Measurements from ENCODE around the gene SRGAP1. TPM values are rescaled to one million over a fixed set of nuclear protein-coding genes. Genes with fewer than 3 reads are reported as not detected.

The SRGAP1 gene
- total RNA-seq, 1 donor from 2014 or later: 14.8 TPM

DNA sequence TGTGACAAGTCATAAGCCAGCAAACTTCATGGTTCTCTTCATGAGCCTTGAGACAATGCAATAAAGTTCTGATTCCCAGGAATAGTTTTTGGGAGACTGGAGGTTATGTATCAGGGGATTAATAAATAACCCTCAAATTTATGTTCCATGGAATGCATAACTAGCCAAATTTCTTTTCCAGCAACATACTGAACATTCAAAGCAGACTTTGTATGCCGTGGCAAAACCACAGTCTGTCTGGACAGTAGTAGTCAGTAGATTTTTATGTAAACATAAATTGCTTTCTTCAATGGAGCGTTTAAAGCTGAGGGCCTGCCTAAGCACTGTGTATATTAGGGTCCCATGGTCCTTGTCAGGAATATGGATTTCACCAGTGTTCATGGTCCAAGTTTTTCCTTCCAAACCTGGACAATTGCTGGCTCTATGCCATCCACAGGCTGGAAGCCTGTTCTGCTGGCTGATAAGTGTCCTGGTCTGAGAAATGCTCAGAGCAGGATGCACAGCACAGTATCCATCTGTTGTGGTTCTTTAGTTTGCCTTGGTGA, 144.9 kb downstream of the SRGAP1 start:
- DNase-seq (ENCODE audit: low read depth, low spot score): no peak
- Mint-ChIP-seq H3K27me3 (ENCODE audit: low read depth) (no peaks in the 10 kb centered on the region), H3K36me3 (ENCODE audit: low read depth) (peaks cover 8% of the 10 kb centered on the region), H3K9me3 (no peaks in the 10 kb centered on the region), H3K4me1 (peaks cover 17% of the 10 kb centered on the region), H3K27ac (ENCODE audit: unreplicated experiment) (no peak overlapping the region), H3K4me3 (no peak overlapping the region)
- TF ChIP-seq, protein P1, sequence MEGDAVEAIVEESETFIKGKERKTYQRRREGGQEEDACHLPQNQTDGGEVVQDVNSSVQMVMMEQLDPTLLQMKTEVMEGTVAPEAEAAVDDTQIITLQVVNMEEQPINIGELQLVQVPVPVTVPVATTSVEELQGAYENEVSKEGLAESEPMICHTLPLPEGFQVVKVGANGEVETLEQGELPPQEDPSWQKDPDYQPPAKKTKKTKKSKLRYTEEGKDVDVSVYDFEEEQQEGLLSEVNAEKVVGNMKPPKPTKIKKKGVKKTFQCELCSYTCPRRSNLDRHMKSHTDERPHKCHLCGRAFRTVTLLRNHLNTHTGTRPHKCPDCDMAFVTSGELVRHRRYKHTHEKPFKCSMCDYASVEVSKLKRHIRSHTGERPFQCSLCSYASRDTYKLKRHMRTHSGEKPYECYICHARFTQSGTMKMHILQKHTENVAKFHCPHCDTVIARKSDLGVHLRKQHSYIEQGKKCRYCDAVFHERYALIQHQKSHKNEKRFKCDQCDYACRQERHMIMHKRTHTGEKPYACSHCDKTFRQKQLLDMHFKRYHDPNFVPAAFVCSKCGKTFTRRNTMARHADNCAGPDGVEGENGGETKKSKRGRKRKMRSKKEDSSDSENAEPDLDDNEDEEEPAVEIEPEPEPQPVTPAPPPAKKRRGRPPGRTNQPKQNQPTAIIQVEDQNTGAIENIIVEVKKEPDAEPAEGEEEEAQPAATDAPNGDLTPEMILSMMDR (conservative IDR thresholded peaks at IDR 0.05): no peak

DNA sequence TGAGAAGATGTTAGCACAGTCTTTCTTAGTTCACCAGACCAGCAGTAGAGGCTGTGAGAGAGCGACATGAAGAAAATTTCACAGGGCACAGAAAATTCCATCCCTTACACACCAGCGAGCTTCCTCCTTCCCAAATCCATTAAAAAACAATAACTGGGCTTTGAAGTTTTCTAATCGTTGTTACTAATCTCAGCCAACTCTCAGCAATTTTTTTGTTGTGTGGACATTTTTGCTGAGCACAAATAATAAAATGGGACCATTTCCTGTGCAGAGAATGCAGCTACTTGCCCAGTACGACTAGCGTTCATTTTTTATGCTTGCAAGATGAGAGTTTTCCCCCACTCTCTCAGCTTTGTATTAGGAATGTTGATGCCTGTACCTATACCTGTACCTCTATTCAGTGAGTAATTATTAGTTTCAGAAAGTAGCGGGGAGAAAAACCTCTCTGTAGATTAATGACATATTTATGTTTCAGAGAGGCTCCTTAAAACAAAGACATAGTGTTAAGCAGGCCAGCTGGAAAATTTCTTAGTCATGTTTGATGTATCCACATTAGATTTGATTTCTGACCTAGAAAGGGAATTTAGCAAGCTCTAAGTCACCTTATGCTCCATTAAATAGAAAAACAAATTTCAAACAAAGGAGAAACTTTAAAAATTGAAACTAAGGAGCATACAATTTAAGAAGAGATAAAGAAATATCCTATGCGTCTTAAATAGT, 146.5 kb downstream of the SRGAP1 start:
- TF ChIP-seq, protein P1 (conservative IDR thresholded peaks at IDR 0.05): no peak
- peaks cover 29% of the 10 kb centered on the region for H3K4me1 Mint-ChIP-seq
- H3K9me3 Mint-ChIP-seq: no peaks in the 10 kb centered on the region
- H3K36me3 Mint-ChIP-seq (ENCODE audit: low read depth): peaks cover 5% of the 10 kb centered on the region
- H3K4me3 Mint-ChIP-seq: no peak overlapping the region
- no peaks in the 10 kb centered on the region for H3K27me3 Mint-ChIP-seq (ENCODE audit: low read depth)
- H3K27ac Mint-ChIP-seq (ENCODE audit: unreplicated experiment): no peak overlapping the region
- DNase-seq (ENCODE audit: low read depth, low spot score): no peak

DNA sequence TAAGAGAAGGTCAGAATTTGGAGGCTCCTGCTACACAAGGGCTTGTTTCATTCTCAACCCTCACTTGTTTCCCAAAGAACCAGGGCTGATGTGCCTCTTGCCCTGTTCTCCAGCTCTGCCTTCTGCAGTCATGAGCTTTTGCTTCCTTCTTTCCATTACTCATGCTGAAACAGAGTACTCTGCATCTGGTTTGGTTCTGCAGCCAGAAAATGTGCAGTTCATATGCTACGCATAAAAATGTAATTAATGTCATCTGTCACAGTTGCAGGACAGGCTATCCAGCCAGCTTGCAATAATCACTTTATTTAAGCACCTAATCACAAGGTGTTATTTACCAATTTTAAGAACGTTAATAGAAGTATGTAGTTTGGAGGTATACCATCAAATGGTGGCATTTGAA, 150.2 kb downstream of the SRGAP1 start:
- H3K36me3 Mint-ChIP-seq (ENCODE audit: low read depth): peaks cover 12% of the 10 kb centered on the region
- H3K4me3 Mint-ChIP-seq: no peak overlapping the region
- TF ChIP-seq, protein P1 (conservative IDR thresholded peaks at IDR 0.05): no peak
- no peak overlapping the region for H3K27ac Mint-ChIP-seq (ENCODE audit: unreplicated experiment)
- H3K4me1 Mint-ChIP-seq: peaks cover 29% of the 10 kb centered on the region
- no peak for DNase-seq (ENCODE audit: low read depth, low spot score)
- H3K27me3 Mint-ChIP-seq (ENCODE audit: low read depth): no peaks in the 10 kb centered on the region
- H3K9me3 Mint-ChIP-seq: no peaks in the 10 kb centered on the region

DNA sequence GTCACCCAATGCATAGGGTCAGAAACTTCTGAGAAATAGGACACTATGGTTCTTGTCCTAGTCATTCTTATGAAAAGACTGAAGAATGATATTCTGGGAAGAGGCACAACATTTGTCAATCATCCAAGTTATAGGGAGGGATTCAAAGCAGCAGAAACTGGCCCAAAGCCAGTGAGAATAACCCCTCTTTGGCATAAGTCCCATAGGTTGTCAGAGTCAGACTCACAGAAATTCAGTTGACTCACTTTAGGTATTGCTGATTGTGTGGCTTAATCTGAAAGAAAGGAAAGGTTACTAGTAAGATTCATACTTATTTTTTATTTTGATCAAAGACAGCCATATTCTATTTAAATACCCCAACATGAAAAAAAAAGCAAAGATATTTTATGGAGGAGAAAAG, 151.0 kb downstream of the SRGAP1 start:
- H3K4me3 Mint-ChIP-seq: no peak overlapping the region
- DNase-seq (ENCODE audit: low read depth, low spot score): no peak
- TF ChIP-seq, protein P1 (conservative IDR thresholded peaks at IDR 0.05): no peak
- no peaks in the 10 kb centered on the region for H3K9me3 Mint-ChIP-seq
- H3K27me3 Mint-ChIP-seq (ENCODE audit: low read depth): no peaks in the 10 kb centered on the region
- H3K36me3 Mint-ChIP-seq (ENCODE audit: low read depth): peaks cover 12% of the 10 kb centered on the region
- H3K27ac Mint-ChIP-seq (ENCODE audit: unreplicated experiment): no peak overlapping the region
- peaks cover 29% of the 10 kb centered on the region for H3K4me1 Mint-ChIP-seq

DNA sequence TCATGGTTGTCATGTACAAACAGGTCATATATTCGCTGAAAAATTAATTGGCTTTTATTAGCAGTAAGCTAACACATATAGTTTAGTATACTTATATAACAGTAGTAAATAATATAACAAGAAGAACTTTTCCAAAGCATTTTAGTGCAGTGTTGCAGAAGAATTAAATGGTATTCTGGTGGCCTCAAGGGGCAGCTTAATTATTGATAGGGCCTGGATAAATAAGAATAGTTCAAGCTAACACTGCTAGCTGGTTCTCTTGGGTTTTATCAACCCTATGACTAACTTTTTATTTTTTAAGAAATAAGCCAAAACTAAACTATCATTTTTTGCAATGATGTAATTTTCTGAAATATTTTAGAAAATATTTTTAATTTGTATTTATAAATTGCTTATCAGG, 152.1 kb downstream of the SRGAP1 start:
- TF ChIP-seq, protein P1 (conservative IDR thresholded peaks at IDR 0.05): no peak
- Mint-ChIP-seq H3K27me3 (ENCODE audit: low read depth) (no peaks in the 10 kb centered on the region), H3K9me3 (no peaks in the 10 kb centered on the region), H3K4me1 (peaks cover 21% of the 10 kb centered on the region), H3K4me3 (no peak overlapping the region), H3K27ac (ENCODE audit: unreplicated experiment) (no peak overlapping the region), H3K36me3 (ENCODE audit: low read depth) (peaks cover 15% of the 10 kb centered on the region)
- no peak for DNase-seq (ENCODE audit: low read depth, low spot score)
